H1 (cell line): Measurements from ENCODE around the gene TMEM187.

ENCODE experiments used
- ATF3 ChIP-seq: IDR thresholded peaks from 2 replicates; pipeline ENCODE4 v1.6.1; 2011; ENCODE audit warnings: low read depth, mild to moderate bottlenecking, low read length; ENCODE audit not compliant: insufficient read depth
- CBX5 ChIP-seq: fragments of 300-800, 300-1000 bp; sonication (generic); IDR thresholded peaks from 2 replicates; pipeline ENCODE4 v1.7.1; 2016; ENCODE audit warnings: antibody characterized with exemption, low read length, low read depth
- CEBPB ChIP-seq: IDR thresholded peaks from 2 replicates; pipeline ENCODE4 v1.6.1; 2012; ENCODE audit warnings: low read depth, low read length
- CHD2 ChIP-seq: IDR thresholded peaks from 2 replicates; pipeline ENCODE4 v1.6.1; 2012; ENCODE audit warnings: low read length, improper control_type of control experiment
- CTCF ChIP-seq, 3 experiments: IDR thresholded peaks; 1 replicate in 2 of 3; 2 replicates in 1 of 3; pipeline versions ENCODE4 v1.5.1 to v1.6.1; 2011; ENCODE audit warnings: low read length in 3 of 3, mild to moderate bottlenecking in 3 of 3, inconsistent platforms in 2 of 3, low read depth in 1 of 3, moderate library complexity in 1 of 3; ENCODE audit not compliant: insufficient read depth in 1 of 3; ENCODE audit errors: control extremely low read depth in 1 of 3
- EP300 ChIP-seq, 2 experiments: IDR thresholded peaks; 1 replicate in 1 of 2; 2 replicates in 1 of 2; pipeline ENCODE4 v1.6.1; 2011 to 2012; ENCODE audit warnings: low read depth in 2 of 2, low read length in 2 of 2, mild to moderate bottlenecking in 2 of 2, borderline replicate concordance in 1 of 2, inconsistent platforms in 1 of 2, moderate library complexity in 1 of 2
- GABPA ChIP-seq: IDR thresholded peaks from 2 replicates; pipeline ENCODE4 v1.6.1; 2011; ENCODE audit warnings: mild to moderate bottlenecking, low read length, moderate library complexity, borderline replicate concordance; ENCODE audit not compliant: insufficient read depth
- MAX ChIP-seq: IDR thresholded peaks from 2 replicates; pipeline ENCODE4 v1.6.1; 2012; ENCODE audit warnings: inconsistent platforms
- PHF8 ChIP-seq: fragments of 200-600 bp; sonication (generic); conservative IDR thresholded peaks from 2 replicates; pipeline ENCODE4 v1.7.1; 2012; ENCODE audit warnings: low read depth, mild to moderate bottlenecking, inconsistent platforms, low read length, moderate library complexity
- SP2 ChIP-seq: IDR thresholded peaks from 2 replicates; pipeline ENCODE4 v1.6.1; 2012; ENCODE audit warnings: mild to moderate bottlenecking, low read length, inconsistent platforms
- TAF1 ChIP-seq: IDR thresholded peaks from 2 replicates; pipeline ENCODE4 v1.6.1; 2011; ENCODE audit warnings: mild to moderate bottlenecking, low read depth, low read length
- TBP ChIP-seq: IDR thresholded peaks from 2 replicates; pipeline ENCODE4 v1.6.1; 2011; ENCODE audit warnings: low read depth, low read length, improper control_type of control experiment
- USF2 ChIP-seq: IDR thresholded peaks from 2 replicates; pipeline ENCODE4 v1.6.1; 2011; ENCODE audit warnings: low read length, improper control_type of control experiment

GRCh38 chrX:153991013-153991580 is 18.5 kb downstream of the TMEM187 start:
- TF ChIP-seq CTCF (IDR thresholded peaks at IDR 0.05; ENCODE audit: control extremely low read depth in 1 of 3, insufficient read depth in 1 of 3, low read depth in 1 of 3, low read length in 3 of 3): no peak
- TF ChIP-seq GABPA: no peak
- TF ChIP-seq MAX: no peak
- no peak for TF ChIP-seq TAF1
- no peak for TF ChIP-seq SP2
- no peak for TF ChIP-seq CEBPB
- no peak for TF ChIP-seq PHF8
- TF ChIP-seq USF2: no peak
- TF ChIP-seq CHD2: no peak
- no peak for TF ChIP-seq CBX5
- no peak for TF ChIP-seq EP300 (IDR thresholded peaks at IDR 0.05; ENCODE audit: borderline replicate concordance in 1 of 2, low read depth in 2 of 2, low read length in 2 of 2)
- no peak for TF ChIP-seq ATF3
- TF ChIP-seq TBP: no peak
